HepG2 (cell line): ENCODE measurements around the gene THRA. TPM values are rescaled to one million over a fixed set of nuclear protein-coding genes. Genes with fewer than 3 reads are reported as not detected.

Source experiments
- ARNT2 ChIP-seq: sonication (generic); formaldehyde crosslinking; IDR thresholded peaks from 2 replicates; pipeline ENCODE4 v1.8.0; 2022; ENCODE audit warnings: mild to moderate bottlenecking, low read depth, missing genetic modification reagents, moderate library complexity
- BRCA1 ChIP-seq: sonication (generic); formaldehyde crosslinking; IDR thresholded peaks from 2 replicates; pipeline ENCODE4 v1.4.0; 2020; ENCODE audit warnings: missing genetic modification reagents
- CBX1 ChIP-seq: IDR thresholded peaks from one replicate; pipeline ENCODE4 v1.6.1; 2016; ENCODE audit warnings: antibody characterized with exemption, low read depth
- FOXK1 ChIP-seq: sonication (generic); formaldehyde crosslinking; IDR thresholded peaks from 2 replicates; pipeline ENCODE4 v1.4.0; 2020; ENCODE audit warnings: low read depth, missing genetic modification reagents, borderline replicate concordance
- FOXO1 ChIP-seq: sonication (generic); formaldehyde crosslinking; IDR thresholded peaks from 2 replicates; pipeline ENCODE4 v1.4.0; 2020; ENCODE audit warnings: missing genetic modification reagents
- MEF2D ChIP-seq: sonication (generic); formaldehyde crosslinking; IDR thresholded peaks from 2 replicates; pipeline ENCODE4 v1.5.1; 2020; ENCODE audit warnings: mild to moderate bottlenecking, missing genetic modification reagents
- NAIF1 ChIP-seq: sonication (generic); formaldehyde crosslinking; IDR thresholded peaks from 2 replicates; pipeline ENCODE4 v1.5.0; 2020; ENCODE audit warnings: mild to moderate bottlenecking, missing genetic modification reagents, borderline replicate concordance
- NCOR1 ChIP-seq: fragments of 200-600 bp; sonication (generic); IDR thresholded peaks from 2 replicates; pipeline ENCODE4 v1.7.0; 2017; ENCODE audit warnings: antibody characterized with exemption, low read length, borderline replicate concordance
- NKX3-1 ChIP-seq: sonication (generic); formaldehyde crosslinking; IDR thresholded peaks from 2 replicates; pipeline ENCODE4 v1.5.0; 2020; ENCODE audit warnings: missing genetic modification reagents
- ZBTB38 ChIP-seq: sonication (generic); formaldehyde crosslinking; IDR thresholded peaks from 2 replicates; pipeline ENCODE4 v1.5.1; 2020; ENCODE audit warnings: mild to moderate bottlenecking, missing genetic modification reagents
- ZFP1 ChIP-seq: IDR thresholded peaks from 2 replicates; pipeline ENCODE4 v1.6.1; 2016
- ZNF124 ChIP-seq: sonication (generic); formaldehyde crosslinking; IDR thresholded peaks from 2 replicates; pipeline ENCODE4 v1.4.0; 2020; ENCODE audit warnings: missing genetic modification reagents
- ZNF180 ChIP-seq: sonication (generic); formaldehyde crosslinking; IDR thresholded peaks from 2 replicates; pipeline ENCODE4 v1.4.0; 2020; ENCODE audit warnings: low read depth, missing genetic modification reagents, borderline replicate concordance
- ZNF225 ChIP-seq: sonication (generic); formaldehyde crosslinking; IDR thresholded peaks from 2 replicates; pipeline ENCODE4 v1.4.0; 2020; ENCODE audit warnings: mild to moderate bottlenecking, missing genetic modification reagents
- ZNF382 ChIP-seq: sonication (generic); formaldehyde crosslinking; IDR thresholded peaks from 2 replicates; pipeline ENCODE4 v1.5.0; 2020; ENCODE audit warnings: missing genetic modification reagents, mild to moderate bottlenecking, borderline replicate concordance
- ZNF543 ChIP-seq: sonication (generic); formaldehyde crosslinking; IDR thresholded peaks from 2 replicates; pipeline ENCODE4 v1.4.0; 2020; ENCODE audit warnings: mild to moderate bottlenecking, missing genetic modification reagents
- ZNF75D ChIP-seq: sonication (generic); formaldehyde crosslinking; IDR thresholded peaks from 2 replicates; pipeline ENCODE4 v1.8.1; 2023; ENCODE audit warnings: missing genetic modification reagents, mild to moderate bottlenecking, borderline replicate concordance
- polyA plus RNA-seq, 8 experiments: library from polyadenylated mRNA; depleted of rRNA in 3 of 8; stranded (reverse) in 7 of 8; unstranded in 1 of 8; fragments of >200 nt; fragmentation: Illumina TruSeq in 4 of 8; extraction: Trizol in 4 of 8; gene quantifications; 2 replicates each; pipeline versions ENCODE4 v1.2.1 to v1.2.3, GENCODE V29; 2011 to 2016; ENCODE audit warnings: low read depth in 4 of 8, missing spikeins in 1 of 8, mixed read lengths in 1 of 8; ENCODE audit not compliant: insufficient read depth in 1 of 8
- total RNA-seq, 5 experiments: library from RNA; depleted of rRNA; stranded (reverse); fragments of >200 nt; fragmentation: Illumina TruSeq; extraction: Trizol; gene quantifications; 2 replicates each; pipeline ENCODE4 v1.2.3, GENCODE V29; 2016; ENCODE audit warnings: low read depth in 1 of 5
- TF ChIP-seq, protein P1 (sequence below): IDR thresholded peaks from 2 replicates; pipeline ENCODE4 v1.6.1; 2016; ENCODE audit warnings: low read depth, missing genetic modification reagents, missing compliant biosample characterization
- TF ChIP-seq, protein P2 (sequence below): sonication (generic); formaldehyde crosslinking; IDR thresholded peaks from 2 replicates; pipeline ENCODE4 v1.4.0; 2020; ENCODE audit warnings: low read depth, missing genetic modification reagents
- TF ChIP-seq, protein P3 (sequence below): IDR thresholded peaks from 2 replicates; pipeline ENCODE4 v1.6.1; 2012; ENCODE audit warnings: inconsistent platforms

Gene THRA
- total and polyA plus RNA-seq, 2 of the 13 experiments (the other 11 are each of a cell fraction or from before 2014, with no cell fraction given): 8.0 to 9.9 TPM

DNA sequence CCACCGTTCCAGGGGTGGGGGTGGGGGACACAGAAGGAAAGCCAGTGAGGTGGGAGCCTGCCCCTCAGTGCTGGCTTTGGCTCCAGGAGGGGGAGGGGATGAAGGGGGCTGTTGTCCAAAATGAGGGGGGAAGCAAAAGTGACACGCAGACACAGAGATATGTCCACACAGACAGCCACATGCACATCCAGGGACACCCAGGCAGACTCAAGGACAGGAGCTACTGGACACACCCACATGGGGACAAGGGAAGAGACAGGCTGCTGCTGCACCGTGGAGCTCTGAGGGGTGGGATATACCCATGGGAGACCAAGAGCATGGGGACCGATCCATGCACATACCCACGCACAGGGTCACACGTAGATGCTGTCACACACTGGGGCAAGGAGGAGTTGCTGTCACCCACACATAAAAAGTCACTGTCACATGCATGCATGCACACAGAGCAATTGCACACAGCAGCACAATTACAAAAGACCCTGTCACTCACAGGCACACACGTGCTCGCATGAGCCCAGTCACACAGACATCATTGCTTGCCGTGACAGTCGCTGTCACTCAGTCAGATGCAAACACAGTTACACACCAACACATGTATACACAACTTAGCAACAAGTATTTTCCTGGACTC lies 1.3 kb downstream of the THRA start (continued):
- TF ChIP-seq, protein P1, sequence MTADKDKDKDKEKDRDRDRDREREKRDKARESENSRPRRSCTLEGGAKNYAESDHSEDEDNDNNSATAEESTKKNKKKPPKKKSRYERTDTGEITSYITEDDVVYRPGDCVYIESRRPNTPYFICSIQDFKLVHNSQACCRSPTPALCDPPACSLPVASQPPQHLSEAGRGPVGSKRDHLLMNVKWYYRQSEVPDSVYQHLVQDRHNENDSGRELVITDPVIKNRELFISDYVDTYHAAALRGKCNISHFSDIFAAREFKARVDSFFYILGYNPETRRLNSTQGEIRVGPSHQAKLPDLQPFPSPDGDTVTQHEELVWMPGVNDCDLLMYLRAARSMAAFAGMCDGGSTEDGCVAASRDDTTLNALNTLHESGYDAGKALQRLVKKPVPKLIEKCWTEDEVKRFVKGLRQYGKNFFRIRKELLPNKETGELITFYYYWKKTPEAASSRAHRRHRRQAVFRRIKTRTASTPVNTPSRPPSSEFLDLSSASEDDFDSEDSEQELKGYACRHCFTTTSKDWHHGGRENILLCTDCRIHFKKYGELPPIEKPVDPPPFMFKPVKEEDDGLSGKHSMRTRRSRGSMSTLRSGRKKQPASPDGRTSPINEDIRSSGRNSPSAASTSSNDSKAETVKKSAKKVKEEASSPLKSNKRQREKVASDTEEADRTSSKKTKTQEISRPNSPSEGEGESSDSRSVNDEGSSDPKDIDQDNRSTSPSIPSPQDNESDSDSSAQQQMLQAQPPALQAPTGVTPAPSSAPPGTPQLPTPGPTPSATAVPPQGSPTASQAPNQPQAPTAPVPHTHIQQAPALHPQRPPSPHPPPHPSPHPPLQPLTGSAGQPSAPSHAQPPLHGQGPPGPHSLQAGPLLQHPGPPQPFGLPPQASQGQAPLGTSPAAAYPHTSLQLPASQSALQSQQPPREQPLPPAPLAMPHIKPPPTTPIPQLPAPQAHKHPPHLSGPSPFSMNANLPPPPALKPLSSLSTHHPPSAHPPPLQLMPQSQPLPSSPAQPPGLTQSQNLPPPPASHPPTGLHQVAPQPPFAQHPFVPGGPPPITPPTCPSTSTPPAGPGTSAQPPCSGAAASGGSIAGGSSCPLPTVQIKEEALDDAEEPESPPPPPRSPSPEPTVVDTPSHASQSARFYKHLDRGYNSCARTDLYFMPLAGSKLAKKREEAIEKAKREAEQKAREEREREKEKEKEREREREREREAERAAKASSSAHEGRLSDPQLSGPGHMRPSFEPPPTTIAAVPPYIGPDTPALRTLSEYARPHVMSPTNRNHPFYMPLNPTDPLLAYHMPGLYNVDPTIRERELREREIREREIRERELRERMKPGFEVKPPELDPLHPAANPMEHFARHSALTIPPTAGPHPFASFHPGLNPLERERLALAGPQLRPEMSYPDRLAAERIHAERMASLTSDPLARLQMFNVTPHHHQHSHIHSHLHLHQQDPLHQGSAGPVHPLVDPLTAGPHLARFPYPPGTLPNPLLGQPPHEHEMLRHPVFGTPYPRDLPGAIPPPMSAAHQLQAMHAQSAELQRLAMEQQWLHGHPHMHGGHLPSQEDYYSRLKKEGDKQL (CRISPR knock-in tag): no peak
- TF ChIP-seq ZBTB38 (no peak), BRCA1 (no peak), ZNF124 (CRISPR knock-in tag) (no peak), ZNF180 (CRISPR knock-in tag) (no peak), ZNF225 (CRISPR knock-in tag) (no peak), NKX3-1 (no peak), ZNF543 (CRISPR knock-in tag) (no peak), ZFP1 (CRISPR knock-in tag) (no peak), ARNT2 (CRISPR knock-in tag) (no peak), NCOR1 (no peak), ZNF382 (CRISPR knock-in tag) (no peak), MEF2D (CRISPR knock-in tag) (no peak), FOXK1 (CRISPR knock-in tag) (0 out of 2 replicates have a peak, but pooled peaks have one; percentile 13), FOXO1 (CRISPR knock-in tag) (0 out of 2 replicates have a peak, but pooled peaks have one; percentile 15), NAIF1 (no peak), CBX1 (no peak), ZNF75D (CRISPR knock-in tag) (no peak)
- TF ChIP-seq, protein P2, sequence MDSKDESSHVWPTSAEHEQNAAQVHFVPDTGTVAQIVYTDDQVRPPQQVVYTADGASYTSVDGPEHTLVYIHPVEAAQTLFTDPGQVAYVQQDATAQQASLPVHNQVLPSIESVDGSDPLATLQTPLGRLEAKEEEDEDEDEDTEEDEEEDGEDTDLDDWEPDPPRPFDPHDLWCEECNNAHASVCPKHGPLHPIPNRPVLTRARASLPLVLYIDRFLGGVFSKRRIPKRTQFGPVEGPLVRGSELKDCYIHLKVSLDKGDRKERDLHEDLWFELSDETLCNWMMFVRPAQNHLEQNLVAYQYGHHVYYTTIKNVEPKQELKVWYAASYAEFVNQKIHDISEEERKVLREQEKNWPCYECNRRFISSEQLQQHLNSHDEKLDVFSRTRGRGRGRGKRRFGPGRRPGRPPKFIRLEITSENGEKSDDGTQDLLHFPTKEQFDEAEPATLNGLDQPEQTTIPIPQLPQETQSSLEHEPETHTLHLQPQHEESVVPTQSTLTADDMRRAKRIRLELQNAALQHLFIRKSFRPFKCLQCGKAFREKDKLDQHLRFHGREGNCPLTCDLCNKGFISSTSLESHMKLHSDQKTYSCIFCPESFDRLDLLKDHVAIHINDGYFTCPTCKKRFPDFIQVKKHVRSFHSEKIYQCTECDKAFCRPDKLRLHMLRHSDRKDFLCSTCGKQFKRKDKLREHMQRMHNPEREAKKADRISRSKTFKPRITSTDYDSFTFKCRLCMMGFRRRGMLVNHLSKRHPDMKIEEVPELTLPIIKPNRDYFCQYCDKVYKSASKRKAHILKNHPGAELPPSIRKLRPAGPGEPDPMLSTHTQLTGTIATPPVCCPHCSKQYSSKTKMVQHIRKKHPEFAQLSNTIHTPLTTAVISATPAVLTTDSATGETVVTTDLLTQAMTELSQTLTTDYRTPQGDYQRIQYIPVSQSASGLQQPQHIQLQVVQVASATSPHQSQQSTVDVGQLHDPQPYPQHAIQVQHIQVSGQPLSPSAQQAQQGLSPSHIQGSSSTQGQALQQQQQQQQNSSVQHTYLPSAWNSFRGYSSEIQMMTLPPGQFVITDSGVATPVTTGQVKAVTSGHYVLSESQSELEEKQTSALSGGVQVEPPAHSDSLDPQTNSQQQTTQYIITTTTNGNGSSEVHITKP (CRISPR knock-in tag): 0 out of 2 replicates have a peak, but pooled peaks have one; percentile 44
- TF ChIP-seq, protein P3, sequence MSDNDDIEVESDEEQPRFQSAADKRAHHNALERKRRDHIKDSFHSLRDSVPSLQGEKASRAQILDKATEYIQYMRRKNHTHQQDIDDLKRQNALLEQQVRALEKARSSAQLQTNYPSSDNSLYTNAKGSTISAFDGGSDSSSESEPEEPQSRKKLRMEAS: no peak
